GM12878 (cell line): Measurements from ENCODE around the gene GRB10. TPM values are rescaled to one million over a fixed set of nuclear protein-coding genes. Genes with fewer than 3 reads are reported as not detected.

Experiments
- ATAC-seq: fragments of 200-7000 bp; cut with Tn5 transposase; 3 replicates; pipeline ENCODE4 v1.9.1; 2020; ENCODE audit warnings: mild to moderate bottlenecking, moderate library complexity
- BruUV-seq: library from RNA; stranded (reverse); fragments of 400-500 nt; replicated peaks from 2 replicates; lab custom pipeline; 2021; lab: Mats Ljungman, UMichigan
- CTCF ChIA-PET: fragments of 300-600 bp; sonication (Branson Sonifier 250); formaldehyde crosslinking; extraction: SDS; loops from one replicate; lab custom pipeline; 2021; ENCODE audit warnings: inconsistent platforms; lab: Yijun Ruan, JAX
- POLR2A ChIA-PET: fragments of 350-600 bp; formaldehyde crosslinking; extraction: SDS; loops from one replicate; lab custom pipeline; 2021; ENCODE audit warnings: inconsistent platforms; lab: Charles Lee
- RAD21 ChIA-PET: fragments of 300-600 bp; sonication (Branson Sonifier 250); formaldehyde crosslinking; loops from one replicate; lab custom pipeline; 2023; ENCODE audit warnings: antibody characterized with exemption; ENCODE audit not compliant: unreplicated experiment; lab: Charles Lee
- SMC1A ChIA-PET: fragments of 300-600 bp; sonication (Branson Sonifier 250); formaldehyde crosslinking; loops from one replicate; lab custom pipeline; 2023; ENCODE audit not compliant: unreplicated experiment, uncharacterized antibody; lab: Charles Lee
- DNase-seq: peaks from one replicate; pipeline ENCODE4 v3.0.0-alpha.2; 2011; ENCODE audit warnings: low read depth, low spot score
- FAIRE-seq: peaks from 3 replicates; lab custom pipeline; 2011; peaks lifted over from hg19 to GRCh38; lab: Jason Lieb, UNC
- H2AFZ ChIP-seq: 2 replicates; pipeline ENCODE4 v1.6.0; 2011; ENCODE audit warnings: low read depth, low read length, control low read depth; ENCODE audit not compliant: control insufficient read depth
- H3K27ac ChIP-seq: 2 replicates; pipeline ENCODE4 v1.5.1; 2011; ENCODE audit warnings: control low read depth; ENCODE audit not compliant: control insufficient read depth, insufficient read depth
- H3K27me3 ChIP-seq, 2 experiments: replicated peaks in 1 of 2; 2 replicates each; pipeline versions ENCODE4 v1.6.0 to v1.6.1; 2011; ENCODE audit warnings: low read length in 1 of 2; ENCODE audit not compliant: control insufficient read depth in 2 of 2, insufficient read depth in 2 of 2
- H3K36me3 ChIP-seq, 2 experiments: 2 replicates each; pipeline ENCODE4 v1.5.1; 2011; ENCODE audit warnings: low read length in 1 of 2; ENCODE audit not compliant: control insufficient read depth in 2 of 2, insufficient read depth in 2 of 2
- H3K4me1 ChIP-seq: 2 replicates; pipeline ENCODE4 v1.6.1; 2011; ENCODE audit warnings: mild to moderate bottlenecking, low read length, moderate library complexity, mixed read lengths; ENCODE audit not compliant: control insufficient read depth, insufficient read depth
- H3K4me2 ChIP-seq: 2 replicates; pipeline ENCODE4 v1.6.0; 2011; ENCODE audit warnings: control low read depth; ENCODE audit not compliant: control insufficient read depth, insufficient read depth
- H3K4me3 ChIP-seq: fragments of 200-600 bp; sonication (generic); 2 replicates; pipeline ENCODE4 v1.5.1; 2016
- H3K79me2 ChIP-seq: 2 replicates; pipeline ENCODE4 v1.6.0; 2011; ENCODE audit warnings: low read length; ENCODE audit not compliant: control insufficient read depth, insufficient read depth
- H3K9ac ChIP-seq: 2 replicates; pipeline ENCODE4 v1.8.0; 2011; ENCODE audit warnings: low read length, control low read depth, mixed read lengths; ENCODE audit not compliant: control insufficient read depth, insufficient read depth
- H3K9me3 ChIP-seq: replicated peaks from 3 replicates; pipeline ENCODE4 v1.5.1; 2011; ENCODE audit warnings: mild to moderate bottlenecking, low read length; ENCODE audit not compliant: control insufficient read depth, insufficient read depth
- H4K20me1 ChIP-seq: 2 replicates; pipeline ENCODE4 v1.6.0; 2011; ENCODE audit not compliant: control insufficient read depth, insufficient read depth
- BRCA1 ChIP-seq: IDR thresholded peaks from 2 replicates; pipeline ENCODE4 v1.6.1; 2011; ENCODE audit warnings: low read depth, low read length, improper control_type of control experiment
- CBX5 ChIP-seq: sonication (generic); IDR thresholded peaks from 2 replicates; pipeline ENCODE4 v1.6.1; 2016; ENCODE audit warnings: low read depth, moderate library complexity, mild to moderate bottlenecking, inconsistent platforms
- CREB1 ChIP-seq: IDR thresholded peaks from 2 replicates; pipeline ENCODE4 v1.6.1; 2012; ENCODE audit warnings: low read depth, mild to moderate bottlenecking, inconsistent platforms
- KAT2A ChIP-seq: conservative IDR thresholded peaks from 2 replicates; pipeline ENCODE4 v1.6.1; 2011; ENCODE audit warnings: low read depth, low read length; ENCODE audit not compliant: control insufficient read depth
- MEF2A ChIP-seq: IDR thresholded peaks from 2 replicates; pipeline ENCODE4 v1.6.1; 2011; ENCODE audit warnings: low read depth, mild to moderate bottlenecking, low read length, moderate library complexity; ENCODE audit not compliant: insufficient read depth
- NR2C1 ChIP-seq: fragments of 450-650 bp; IDR thresholded peaks from 2 replicates; pipeline ENCODE4 v1.6.1; 2017; ENCODE audit warnings: antibody characterized with exemption, mild to moderate bottlenecking, moderate library complexity
- NR2F1 ChIP-seq: fragments of 450-650 bp; conservative IDR thresholded peaks from 2 replicates; pipeline ENCODE4 v1.6.1; 2017; ENCODE audit warnings: mild to moderate bottlenecking
- ZBTB40 ChIP-seq: fragments of 450-650 bp; IDR thresholded peaks from 2 replicates; pipeline ENCODE4 v1.6.1; 2016; ENCODE audit warnings: mild to moderate bottlenecking, moderate library complexity, borderline replicate concordance
- ZNF207 ChIP-seq: fragments of 450-650 bp; IDR thresholded peaks from 2 replicates; pipeline ENCODE4 v1.6.1; 2014; ENCODE audit warnings: antibody characterized with exemption, mild to moderate bottlenecking, borderline replicate concordance
- ZNF217 ChIP-seq: fragments of 450-650 bp; IDR thresholded peaks from 2 replicates; pipeline ENCODE4 v1.6.1; 2017; ENCODE audit warnings: antibody characterized with exemption, mild to moderate bottlenecking
- ZSCAN29 ChIP-seq: fragments of 450-650 bp; IDR thresholded peaks from 2 replicates; pipeline ENCODE4 v1.6.1; 2017; ENCODE audit warnings: mild to moderate bottlenecking, moderate library complexity
- ZZZ3 ChIP-seq: IDR thresholded peaks from 2 replicates; pipeline ENCODE4 v1.6.1; 2011; ENCODE audit warnings: low read depth; ENCODE audit not compliant: control insufficient read depth, insufficient read length
- WGBS: methylation state at CpG from one replicate; pipeline ENCODE4 v1.1.6; 2016; ENCODE audit warnings: low lambda C conversion rate; ENCODE audit not compliant: insufficient replicate concordance, insufficient coverage; ENCODE audit errors: missing lambda C conversion rate; 5-methylcytosine and 5-hydroxymethylcytosine counted together
- in situ Hi-C: fragments of 300-500 bp; cut with MboI; formaldehyde crosslinking; loops from 9 replicates; pipeline ENCODE4 v1.14.3; 2018; ENCODE audit warnings: mixed read lengths
- intact Hi-C: fragments of 100-400 bp; cut with micrococcal nuclease; formaldehyde crosslinking; loops from one replicate; pipeline ENCODE4 v1.14.2; 2022; ENCODE audit not compliant: unreplicated experiment
- polyA plus RNA-seq, 11 experiments: library from polyadenylated mRNA; depleted of rRNA in 4 of 11; unstranded in 6 of 11; stranded (reverse) in 5 of 11; fragments of >200 nt; fragmentation: Nextera tagmentation in 4 of 11; fragmentation: Illumina TruSeq in 1 of 11; extraction: Ambion mirVana in 4 of 11; extraction: Trizol in 1 of 11; gene quantifications; 1 replicate in 1 of 11; 2 replicates in 10 of 11; pipeline versions ENCODE4 v1.2.1 to v1.2.3, GENCODE V29; 2011 to 2016; ENCODE audit warnings: inconsistent platforms in 2 of 11, missing spikeins in 2 of 11, low read depth in 1 of 11
- total RNA-seq, 4 experiments: library from RNA; depleted of rRNA in 3 of 4; stranded (reverse); fragments of >200 nt in 3 of 4; fragmentation: Illumina TruSeq in 1 of 4; extraction: Trizol in 1 of 4; gene quantifications; 2 replicates each; pipeline versions ENCODE4 v1.2.1 to v1.2.3, GENCODE V29; 2013 to 2021

GRB10 gene
- total and polyA plus RNA-seq, 10 of the 15 experiments (the other 5 are each of a cell fraction or from before 2014, with no cell fraction given), result 0.04 to 0.33 TPM; not detected in 8

- H3K27me3 ChIP-seq, result no peaks in the 10 kb centered on the region; a peak in 1 of 4 replicates
- in situ Hi-C loops, result no loop called here
- no peak overlapping the region for H3K27ac ChIP-seq
- H3K4me3 ChIP-seq, result no peak overlapping the region
- WGBS, result 75% methylated on average over 10 of the region's 10 CpGs
- SMC1A ChIA-PET, result no interaction called here
- TF ChIP-seq ZZZ3 (no peak), CBX5 (no peak), NR2F1 (no peak)
- no peaks in the 10 kb centered on the region for H3K79me2 ChIP-seq
- RAD21 ChIA-PET, result no interaction called here
- no peaks in the 10 kb centered on the region for H4K20me1 ChIP-seq
- no peak overlapping the region for H3K4me2 ChIP-seq
- H3K36me3 ChIP-seq, result no peaks in the 10 kb centered on the region
- intact Hi-C loops, result no loop called here
- H2AFZ ChIP-seq, result no peak overlapping the region
- CTCF ChIA-PET, result no interaction called here
- no peak overlapping the region for H3K9ac ChIP-seq
- DNase-seq (no peak), FAIRE-seq (no peak), ATAC-seq (no peak)
- BruUV-seq, result no TSS peak
- no peaks in the 10 kb centered on the region for H3K9me3 ChIP-seq
- POLR2A ChIA-PET, result no interaction called here
- no peaks in the 10 kb centered on the region for H3K4me1 ChIP-seq
Observed at GRCh38 chr7:50721160-50721559, 61.5 kb downstream of the GRB10 start.

- H3K4me2 ChIP-seq, result no peak overlapping the region
- H3K4me3 ChIP-seq, result no peak overlapping the region
- H4K20me1 ChIP-seq, result no peaks in the 10 kb centered on the region
- H3K79me2 ChIP-seq, result no peaks in the 10 kb centered on the region
- no peak for TF ChIP-seq NR2C1
- no peak for TF ChIP-seq ZSCAN29
- TF ChIP-seq CBX5, result no peak
- no peak for TF ChIP-seq BRCA1
- no peak for TF ChIP-seq ZNF207
- no peak for TF ChIP-seq CREB1
- no peak for TF ChIP-seq ZBTB40
- TF ChIP-seq NR2F1, result no peak
- no peak for TF ChIP-seq KAT2A
- no peak for TF ChIP-seq ZNF217
- no peak for TF ChIP-seq MEF2A
- no peak overlapping the region for H3K27ac ChIP-seq
- H3K27me3 ChIP-seq, result no peaks in the 10 kb centered on the region; a peak in 1 of 4 replicates
- POLR2A ChIA-PET, result no interaction called here
- DNase-seq (no peak), FAIRE-seq (no peak), ATAC-seq (no peak)
- 48% methylated on average over 7 of the region's 7 CpGs for WGBS
- intact Hi-C loops, result no loop called here
- CTCF ChIA-PET, result no interaction called here
- no peaks in the 10 kb centered on the region for H3K9me3 ChIP-seq
- SMC1A ChIA-PET, result no interaction called here
- H3K36me3 ChIP-seq, result no peaks in the 10 kb centered on the region
- H3K4me1 ChIP-seq, result no peaks in the 10 kb centered on the region
- H2AFZ ChIP-seq, result no peak overlapping the region
- no TSS peak for BruUV-seq
- H3K9ac ChIP-seq, result no peak overlapping the region
- RAD21 ChIA-PET, result no interaction called here
- in situ Hi-C loops, result no loop called here
Observed at GRCh38 chr7:50720295-50720694, 62.4 kb downstream of the GRB10 start.
